Ishikawa (cell line): ENCODE data around the gene FEM1C.

ENCODE experiments used
- CEBPB ChIP-seq: IDR thresholded peaks from 2 replicates; pipeline ENCODE4 v1.6.1; 2012
- CREB1 ChIP-seq: IDR thresholded peaks from 2 replicates; pipeline ENCODE4 v1.6.1; 2012; ENCODE audit warnings: low read depth
- EP300 ChIP-seq: IDR thresholded peaks from 2 replicates; pipeline ENCODE4 v1.6.1; 2012; ENCODE audit warnings: borderline replicate concordance
- FOXM1 ChIP-seq: IDR thresholded peaks from 2 replicates; pipeline ENCODE4 v1.6.1; 2012; ENCODE audit warnings: low read depth, borderline replicate concordance
- NFIC ChIP-seq: IDR thresholded peaks from 2 replicates; pipeline ENCODE4 v1.6.1; 2012
- REST ChIP-seq: IDR thresholded peaks from 2 replicates; pipeline ENCODE4 v1.6.1; 2012; ENCODE audit warnings: low read depth, mild to moderate bottlenecking
- USF1 ChIP-seq: IDR thresholded peaks from 2 replicates; pipeline ENCODE4 v1.6.1; 2012
- YY1 ChIP-seq: IDR thresholded peaks from 2 replicates; pipeline ENCODE4 v1.6.1; 2012; ENCODE audit warnings: low read depth

- no peak for TF ChIP-seq FOXM1
- no peak for TF ChIP-seq NFIC
- TF ChIP-seq USF1 = no peak
- TF ChIP-seq YY1 = no peak
- TF ChIP-seq REST = no peak
- no peak for TF ChIP-seq CREB1
- TF ChIP-seq CEBPB = no peak
- TF ChIP-seq EP300 = no peak
Measured at GRCh38 chr5:115478281-115478680, 66.3 kb downstream of the FEM1C start.
